Measurements from ENCODE around the gene USF1. TPM values are rescaled to one million over a fixed set of nuclear protein-coding genes. Genes with fewer than 3 reads are reported as not detected.

Gene USF1
- total RNA-seq, 1 donor from 2014 or later: 70.1 TPM

- H3K27ac ChIP-seq (ENCODE audit: low read depth, low read length): peak overlapping the region; percentile 97
- peaks cover 6% of the 10 kb centered on the region for H3K9me3 ChIP-seq (ENCODE audit: insufficient read depth, low read depth, low read length)
- H3K27me3 Mint-ChIP-seq (ENCODE audit: low read depth, unreplicated experiment): no peaks in the 10 kb centered on the region
- H3K27me3 ChIP-seq (ENCODE audit: insufficient read depth, low read length): no peaks in the 10 kb centered on the region
- peaks cover 15% of the 10 kb centered on the region for H4K20me1 ChIP-seq (ENCODE audit: insufficient read depth, low read length)
- DNase-seq (ENCODE audit: low read depth) (peak; percentile 53), FAIRE-seq (no peak)
- H2AFZ ChIP-seq (ENCODE audit: low read depth, low read length): peak overlapping the region; percentile 97
- peaks cover 12% of the 10 kb centered on the region for H3K4me1 ChIP-seq (ENCODE audit: insufficient read depth, low read length)
- H3K4me3 Mint-ChIP-seq (ENCODE audit: unreplicated experiment): peak overlapping the region; percentile 98
- H3K4me2 ChIP-seq (ENCODE audit: low read length): peak overlapping the region; percentile 98
- peaks cover 27% of the 10 kb centered on the region for H3K79me2 ChIP-seq (ENCODE audit: insufficient read depth, low read length)
- H3K36me3 ChIP-seq (ENCODE audit: insufficient read depth, low read length): peaks cover 11% of the 10 kb centered on the region
- H3K4me1 Mint-ChIP-seq (ENCODE audit: low read depth, unreplicated experiment): peaks cover 17% of the 10 kb centered on the region
- H3K9me3 Mint-ChIP-seq (ENCODE audit: unreplicated experiment): peaks cover 20% of the 10 kb centered on the region
- TF ChIP-seq CTCF (IDR thresholded peaks at IDR 0.05; ENCODE audit: insufficient read depth, low read depth, low read length) (no peak), EZH2 (IDR thresholded peaks at IDR 0.05; ENCODE audit: insufficient read depth, low read length) (no peak)
- peak overlapping the region; percentile 85 for H3K4me3 ChIP-seq (ENCODE audit: insufficient read depth, low read depth, low read length)
- peak overlapping the region; percentile 100 for H3K27ac Mint-ChIP-seq (ENCODE audit: unreplicated experiment)
- peak overlapping the region; percentile 92 for H3K9ac ChIP-seq (ENCODE audit: low read length)
- peaks cover 21% of the 10 kb centered on the region for H3K36me3 Mint-ChIP-seq (ENCODE audit: low read depth, unreplicated experiment)
Observed at GRCh38 chr1:161044908-161045735, 655 bp downstream of the USF1 start.

- peak overlapping the region; percentile 98 for H3K4me2 ChIP-seq (ENCODE audit: low read length)
- H3K4me1 Mint-ChIP-seq (ENCODE audit: low read depth, unreplicated experiment): peaks cover 17% of the 10 kb centered on the region
- H3K9me3 ChIP-seq (ENCODE audit: insufficient read depth, low read depth, low read length): peaks cover 6% of the 10 kb centered on the region
- peak overlapping the region; percentile 92 for H3K9ac ChIP-seq (ENCODE audit: low read length)
- peaks cover 15% of the 10 kb centered on the region for H4K20me1 ChIP-seq (ENCODE audit: insufficient read depth, low read length)
- H3K27me3 Mint-ChIP-seq (ENCODE audit: low read depth, unreplicated experiment): no peaks in the 10 kb centered on the region
- peak overlapping the region; percentile 85 for H3K4me3 ChIP-seq (ENCODE audit: insufficient read depth, low read depth, low read length)
- FAIRE-seq (no peak), DNase-seq (ENCODE audit: low read depth) (no peak)
- peaks cover 25% of the 10 kb centered on the region for H3K36me3 Mint-ChIP-seq (ENCODE audit: low read depth, unreplicated experiment)
- H3K9me3 Mint-ChIP-seq (ENCODE audit: unreplicated experiment): peaks cover 16% of the 10 kb centered on the region
- H3K27ac Mint-ChIP-seq (ENCODE audit: unreplicated experiment): peak overlapping the region; percentile 99
- TF ChIP-seq EZH2 (IDR thresholded peaks at IDR 0.05; ENCODE audit: insufficient read depth, low read length) (no peak), CTCF (IDR thresholded peaks at IDR 0.05; ENCODE audit: insufficient read depth, low read depth, low read length) (no peak)
- H3K27me3 ChIP-seq (ENCODE audit: insufficient read depth, low read length): no peaks in the 10 kb centered on the region
- H2AFZ ChIP-seq (ENCODE audit: low read depth, low read length): peak overlapping the region; percentile 97
- H3K79me2 ChIP-seq (ENCODE audit: insufficient read depth, low read length): peaks cover 27% of the 10 kb centered on the region
- H3K36me3 ChIP-seq (ENCODE audit: insufficient read depth, low read length): peaks cover 17% of the 10 kb centered on the region
- H3K27ac ChIP-seq (ENCODE audit: low read depth, low read length): peak overlapping the region; percentile 97
- H3K4me3 Mint-ChIP-seq (ENCODE audit: unreplicated experiment): peak overlapping the region; percentile 98
- H3K4me1 ChIP-seq (ENCODE audit: insufficient read depth, low read length): peaks cover 12% of the 10 kb centered on the region
Observed at GRCh38 chr1:161044535-161044907, 1.3 kb downstream of the USF1 start.

DNA sequence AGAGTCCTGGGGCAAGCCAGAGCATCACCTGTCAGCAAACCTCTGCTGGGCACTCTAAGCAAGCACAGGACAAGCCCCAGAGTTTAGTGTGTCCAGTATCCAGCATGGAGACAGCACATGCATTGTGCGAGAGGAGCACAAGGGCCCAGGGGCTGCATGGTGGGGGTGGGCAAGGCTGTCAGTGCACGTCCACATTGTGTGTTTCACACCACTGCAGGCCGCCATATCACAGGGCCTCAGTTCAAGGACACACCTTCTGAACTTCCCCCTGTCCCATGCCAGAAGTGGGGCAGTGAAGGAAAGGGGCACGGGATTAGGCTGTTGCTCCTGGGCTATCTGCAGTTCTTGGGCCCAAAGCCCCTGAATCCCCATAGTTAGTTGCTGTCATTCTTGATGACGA, 6.2 kb downstream of the USF1 start:
- H3K4me1 Mint-ChIP-seq (ENCODE audit: low read depth, unreplicated experiment): peaks cover 12% of the 10 kb centered on the region
- H3K27ac ChIP-seq (ENCODE audit: low read depth, low read length): no peak overlapping the region
- DNase-seq (ENCODE audit: low read depth) (no peak), FAIRE-seq (no peak)
- H2AFZ ChIP-seq (ENCODE audit: low read depth, low read length): no peak overlapping the region
- H3K27me3 Mint-ChIP-seq (ENCODE audit: low read depth, unreplicated experiment): no peaks in the 10 kb centered on the region
- H3K27ac Mint-ChIP-seq (ENCODE audit: unreplicated experiment): peak overlapping the region; percentile 34
- peaks cover 12% of the 10 kb centered on the region for H4K20me1 ChIP-seq (ENCODE audit: insufficient read depth, low read length)
- peaks cover 21% of the 10 kb centered on the region for H3K36me3 Mint-ChIP-seq (ENCODE audit: low read depth, unreplicated experiment)
- H3K27me3 ChIP-seq (ENCODE audit: insufficient read depth, low read length): no peaks in the 10 kb centered on the region
- no peak overlapping the region for H3K4me3 ChIP-seq (ENCODE audit: insufficient read depth, low read depth, low read length)
- H3K79me2 ChIP-seq (ENCODE audit: insufficient read depth, low read length): peaks cover 17% of the 10 kb centered on the region
- peaks cover 6% of the 10 kb centered on the region for H3K4me1 ChIP-seq (ENCODE audit: insufficient read depth, low read length)
- H3K9ac ChIP-seq (ENCODE audit: low read length): no peak overlapping the region
- H3K4me3 Mint-ChIP-seq (ENCODE audit: unreplicated experiment): peak overlapping the region; percentile 62
- TF ChIP-seq CTCF (IDR thresholded peaks at IDR 0.05; ENCODE audit: insufficient read depth, low read depth, low read length) (no peak), EZH2 (IDR thresholded peaks at IDR 0.05; ENCODE audit: insufficient read depth, low read length) (no peak)
- no peaks in the 10 kb centered on the region for H3K9me3 Mint-ChIP-seq (ENCODE audit: unreplicated experiment)
- H3K9me3 ChIP-seq (ENCODE audit: insufficient read depth, low read depth, low read length): no peaks in the 10 kb centered on the region
- no peak overlapping the region for H3K4me2 ChIP-seq (ENCODE audit: low read length)
- H3K36me3 ChIP-seq (ENCODE audit: insufficient read depth, low read length): peaks cover 19% of the 10 kb centered on the region

Measured in astrocyte (in vitro differentiated cells and primary cell).